ENCODE results near the gene SLC34A2.

SLC34A2 gene

GRCh38 chr4:25727711-25728493, 72.3 kb downstream of the SLC34A2 start:
- DNase-seq (ENCODE audit: low read depth in 2 of 2): no peak
